ENCODE data around the gene PPIF. TPM values are rescaled to one million over a fixed set of nuclear protein-coding genes. Genes with fewer than 3 reads are reported as not detected.
A peak's percentile ranks its signal among the peaks of the same experiment; 100 is the strongest.

Gene PPIF
- total RNA-seq = 10 to 100 TPM; 39.1 to 82.1 (median 67.9) TPM

DNA sequence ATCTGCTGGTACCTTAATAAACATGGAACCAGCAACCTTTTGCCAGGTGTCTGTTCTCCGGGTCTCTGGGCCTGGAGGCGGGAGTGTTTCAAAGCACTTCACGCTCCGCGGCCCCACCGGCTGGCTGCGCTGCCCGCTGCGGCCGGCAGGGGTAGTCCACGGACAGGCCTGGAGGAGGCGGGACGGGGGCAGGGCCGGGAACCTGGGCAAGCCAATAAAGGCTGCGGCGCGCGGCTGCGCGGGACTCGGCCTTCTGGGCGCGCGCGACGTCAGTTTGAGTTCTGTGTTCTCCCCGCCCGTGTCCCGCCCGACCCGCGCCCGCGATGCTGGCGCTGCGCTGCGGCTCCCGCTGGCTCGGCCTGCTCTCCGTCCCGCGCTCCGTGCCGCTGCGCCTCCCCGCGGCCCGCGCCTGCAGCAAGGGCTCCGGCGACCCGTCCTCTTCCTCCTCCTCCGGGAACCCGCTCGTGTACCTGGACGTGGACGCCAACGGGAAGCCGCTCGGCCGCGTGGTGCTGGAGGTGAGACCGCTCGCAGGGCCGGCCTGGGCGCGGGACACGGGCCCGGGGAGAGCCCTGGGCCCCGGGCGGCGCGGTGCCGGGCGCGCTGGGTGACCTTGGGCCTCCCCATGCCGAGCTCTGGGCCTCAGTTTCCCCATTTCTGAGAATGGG lies at the start of gene PPIF:
TSS of gene PPIF (plus strand) at position 244 of the 668 bp plus-strand sequence. CDS start at position 324, 80 bp downstream.
- TF ChIP-seq POLR2A (IDR thresholded peaks at IDR 0.05) = peak; percentile 94
- TF ChIP-seq, protein P1, sequence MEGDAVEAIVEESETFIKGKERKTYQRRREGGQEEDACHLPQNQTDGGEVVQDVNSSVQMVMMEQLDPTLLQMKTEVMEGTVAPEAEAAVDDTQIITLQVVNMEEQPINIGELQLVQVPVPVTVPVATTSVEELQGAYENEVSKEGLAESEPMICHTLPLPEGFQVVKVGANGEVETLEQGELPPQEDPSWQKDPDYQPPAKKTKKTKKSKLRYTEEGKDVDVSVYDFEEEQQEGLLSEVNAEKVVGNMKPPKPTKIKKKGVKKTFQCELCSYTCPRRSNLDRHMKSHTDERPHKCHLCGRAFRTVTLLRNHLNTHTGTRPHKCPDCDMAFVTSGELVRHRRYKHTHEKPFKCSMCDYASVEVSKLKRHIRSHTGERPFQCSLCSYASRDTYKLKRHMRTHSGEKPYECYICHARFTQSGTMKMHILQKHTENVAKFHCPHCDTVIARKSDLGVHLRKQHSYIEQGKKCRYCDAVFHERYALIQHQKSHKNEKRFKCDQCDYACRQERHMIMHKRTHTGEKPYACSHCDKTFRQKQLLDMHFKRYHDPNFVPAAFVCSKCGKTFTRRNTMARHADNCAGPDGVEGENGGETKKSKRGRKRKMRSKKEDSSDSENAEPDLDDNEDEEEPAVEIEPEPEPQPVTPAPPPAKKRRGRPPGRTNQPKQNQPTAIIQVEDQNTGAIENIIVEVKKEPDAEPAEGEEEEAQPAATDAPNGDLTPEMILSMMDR (IDR thresholded peaks at IDR 0.05 in 4 of 5, conservative IDR thresholded peaks at IDR 0.05 in 1 of 5) = peak; percentile 96 to 99 (median 98)
- intact Hi-C loops (cut with DNase I; ENCODE audit: low total_unique reads) = loop anchor here (1.0 to 5.0 kb wide), 2 partner anchors 120 to 860 kb away; partner anchors contain the start of gene ANXA11
- Histone ChIP-seq H3K36me3 (peaks cover 0 to 31% of the 10 kb centered on the region in 2 donors), H3K27ac (peak within 1 kb of the TSS; percentile 90 to 97 (median 93)), H3K4me1 (peaks cover 13 to 18% of the 10 kb centered on the region in 2 donors), H3K4me3 (peak within 1 kb of the TSS; percentile 58 to 87 (median 72)), H3K27me3 (no peaks in the 10 kb centered on the region), H3K9me3 (no peaks in the 10 kb centered on the region)
- ATAC-seq = peak; percentile 85 to 89
- in situ Hi-C loops (cut with MboI; ENCODE audit: low sequenced_read_pairs in 4 of 4) = no loop called here
- peak; percentile 88 to 92 for DNase-seq

DNA sequence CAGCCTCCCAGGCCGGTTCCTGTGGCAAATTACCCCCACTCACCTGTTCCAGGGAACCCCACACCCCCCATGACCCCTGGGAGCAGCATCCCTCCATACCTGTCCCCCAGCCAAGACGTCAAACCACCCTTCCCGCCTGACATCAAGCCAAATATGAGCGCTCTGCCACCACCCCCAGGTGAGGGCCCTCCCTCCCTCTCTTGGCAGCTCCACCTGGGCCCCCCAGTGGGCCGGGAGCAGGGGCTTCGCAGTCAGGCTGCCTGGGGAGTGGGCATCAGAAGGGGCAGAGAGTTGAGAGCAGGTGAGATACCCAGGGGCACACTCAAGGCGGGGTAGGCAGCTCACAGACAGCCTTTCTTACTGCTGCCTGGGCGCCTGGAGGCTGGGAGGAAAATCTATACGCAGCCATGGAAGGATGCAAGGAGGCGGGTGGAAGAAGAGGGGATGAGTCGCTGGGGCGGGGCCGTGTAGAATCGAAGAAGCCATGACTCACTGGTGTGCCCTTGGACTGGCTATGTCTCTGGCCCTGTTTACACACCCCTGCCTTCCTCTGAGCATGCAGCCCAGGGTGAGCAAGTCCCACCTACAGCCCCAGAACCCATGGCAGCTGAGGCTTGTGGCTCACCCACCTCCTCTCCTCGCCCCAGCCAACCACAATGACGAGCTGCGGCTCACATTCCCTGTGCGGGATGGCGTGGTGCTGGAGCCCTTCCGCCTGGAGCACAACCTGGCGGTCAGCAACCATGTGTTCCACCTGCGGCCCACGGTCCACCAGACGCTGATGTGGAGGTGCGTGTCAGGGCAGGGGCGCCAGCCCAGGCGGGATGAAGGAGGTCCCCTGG lies 48.6 kb upstream of the PPIF start:
- intact Hi-C loops (cut with DNase I; ENCODE audit: low total_unique reads) (no loop called here), in situ Hi-C loops (cut with MboI; ENCODE audit: low sequenced_read_pairs in 4 of 4) (no loop called here)
- H3K27ac ChIP-seq = peak overlapping the region in 3 of 4 donors; percentile 10 to 30 (median 13)
- TF ChIP-seq, protein P1 (IDR thresholded peaks at IDR 0.05 in 4 of 5, conservative IDR thresholded peaks at IDR 0.05 in 1 of 5) = no peak
- TF ChIP-seq POLR2A (IDR thresholded peaks at IDR 0.05) = no peak
- no peaks in the 10 kb centered on the region for H3K4me1 ChIP-seq
- no peaks in the 10 kb centered on the region for H3K27me3 ChIP-seq
- no peak overlapping the region for H3K4me3 ChIP-seq
- ATAC-seq = peak in 1 of 2 donors; percentile 43
- no peaks in the 10 kb centered on the region for H3K9me3 ChIP-seq
- DNase-seq = peak in 1 of 2 donors; percentile 64
- H3K36me3 ChIP-seq = peaks cover 3 to 92% of the 10 kb centered on the region in 2 donors

DNA sequence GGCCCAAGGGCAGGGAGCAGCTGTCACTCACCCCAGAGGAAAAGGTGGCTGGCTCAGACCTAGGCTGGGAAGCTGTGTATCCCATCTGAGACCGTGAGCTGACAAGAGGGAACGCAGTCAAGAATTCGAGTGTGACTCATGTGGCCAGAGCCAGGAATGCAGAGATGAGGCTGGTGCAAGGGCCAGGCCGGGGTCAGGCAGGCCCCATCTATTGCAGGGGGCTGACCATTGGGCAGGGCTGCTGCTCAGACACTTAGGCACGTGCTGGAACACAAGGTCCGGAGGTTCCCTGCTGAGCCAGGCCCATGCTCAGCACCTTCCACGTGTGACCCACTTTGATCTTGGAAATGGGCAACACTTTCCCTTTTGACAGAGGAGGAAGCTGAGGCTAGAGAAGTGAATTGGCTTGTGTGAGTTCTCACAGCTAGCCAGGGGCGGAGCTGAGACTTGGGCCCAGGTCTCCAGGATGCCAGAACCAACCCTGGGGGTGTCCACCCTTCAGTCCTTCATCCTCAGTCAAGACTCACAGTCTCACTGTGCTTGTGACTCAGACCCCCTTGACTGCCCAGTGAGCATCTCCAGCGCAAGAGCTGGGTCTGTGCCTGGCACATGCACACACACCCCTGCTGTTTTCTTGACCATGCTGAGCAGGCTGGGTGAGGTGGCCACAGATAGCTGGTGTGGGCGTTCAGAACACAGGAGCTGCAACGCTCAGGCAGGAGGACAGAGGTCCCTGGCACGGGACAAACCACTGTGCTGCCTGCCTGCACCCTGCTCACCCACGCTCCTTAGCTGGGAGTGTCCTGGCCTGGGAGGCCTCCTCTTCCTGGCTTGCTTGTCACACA lies 47.6 kb upstream of the PPIF start:
- ATAC-seq (peak; percentile 30 to 55), DNase-seq (no peak)
- Histone ChIP-seq H3K27ac (peak overlapping the region in 2 of 4 donors; percentile 10 to 13), H3K27me3 (no peaks in the 10 kb centered on the region), H3K4me3 (no peak overlapping the region), H3K4me1 (no peaks in the 10 kb centered on the region), H3K9me3 (no peaks in the 10 kb centered on the region), H3K36me3 (peaks cover 3 to 92% of the 10 kb centered on the region in 2 donors)
- intact Hi-C loops (cut with DNase I; ENCODE audit: low total_unique reads) = no loop called here
- TF ChIP-seq, protein P1 (IDR thresholded peaks at IDR 0.05 in 4 of 5, conservative IDR thresholded peaks at IDR 0.05 in 1 of 5) = no peak
- no peak for TF ChIP-seq POLR2A (IDR thresholded peaks at IDR 0.05)
- in situ Hi-C loops (cut with MboI; ENCODE audit: low sequenced_read_pairs in 4 of 4) = no loop called here

DNA sequence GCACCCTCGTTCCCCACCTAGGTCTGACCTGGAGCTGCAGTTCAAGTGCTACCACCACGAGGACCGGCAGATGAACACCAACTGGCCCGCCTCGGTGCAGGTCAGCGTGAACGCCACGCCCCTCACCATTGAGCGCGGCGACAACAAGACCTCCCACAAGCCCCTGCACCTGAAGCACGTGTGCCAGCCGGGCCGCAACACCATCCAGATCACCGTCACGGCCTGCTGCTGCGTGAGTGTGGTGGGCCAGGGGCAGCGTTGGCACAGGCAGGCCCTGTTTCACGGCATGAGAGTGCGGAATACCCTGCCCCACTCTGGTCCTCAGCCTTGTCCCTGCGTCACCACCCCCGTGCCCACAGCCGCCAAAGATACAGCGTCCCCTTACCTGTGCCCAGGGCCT lies 46.6 kb upstream of the PPIF start:
- H3K36me3 ChIP-seq = peaks cover 3 to 96% of the 10 kb centered on the region in 2 donors
- H3K4me1 ChIP-seq = no peaks in the 10 kb centered on the region
- H3K27ac ChIP-seq = no peak overlapping the region
- no peaks in the 10 kb centered on the region for H3K9me3 ChIP-seq
- intact Hi-C loops (cut with DNase I; ENCODE audit: low total_unique reads) (no loop called here), in situ Hi-C loops (cut with MboI; ENCODE audit: low sequenced_read_pairs in 4 of 4) (no loop called here)
- no peak overlapping the region for H3K4me3 ChIP-seq
- no peak for ATAC-seq
- TF ChIP-seq POLR2A (IDR thresholded peaks at IDR 0.05) = no peak
- TF ChIP-seq, protein P1 (IDR thresholded peaks at IDR 0.05 in 4 of 5, conservative IDR thresholded peaks at IDR 0.05 in 1 of 5) = no peak
- DNase-seq = no peak
- H3K27me3 ChIP-seq = no peaks in the 10 kb centered on the region

Data from gastrocnemius medialis (tissue), 4 donors.